GM12892 (cell line): ENCODE results near the gene FURIN.

Experiments
- POLR2A ChIP-seq: IDR thresholded peaks from 2 replicates; pipeline ENCODE4 v1.6.1; 2011; ENCODE audit warnings: low read depth, low read length, control low read depth
- POLR2AphosphoS5 ChIP-seq: IDR thresholded peaks from 2 replicates; pipeline ENCODE4 v1.6.1; 2011; ENCODE audit warnings: low read depth, low read length, control low read depth
- TAF1 ChIP-seq: IDR thresholded peaks from 2 replicates; pipeline ENCODE4 v1.6.1; 2011; ENCODE audit warnings: low read depth, mild to moderate bottlenecking, control low read depth, low read length, borderline replicate concordance

DNA sequence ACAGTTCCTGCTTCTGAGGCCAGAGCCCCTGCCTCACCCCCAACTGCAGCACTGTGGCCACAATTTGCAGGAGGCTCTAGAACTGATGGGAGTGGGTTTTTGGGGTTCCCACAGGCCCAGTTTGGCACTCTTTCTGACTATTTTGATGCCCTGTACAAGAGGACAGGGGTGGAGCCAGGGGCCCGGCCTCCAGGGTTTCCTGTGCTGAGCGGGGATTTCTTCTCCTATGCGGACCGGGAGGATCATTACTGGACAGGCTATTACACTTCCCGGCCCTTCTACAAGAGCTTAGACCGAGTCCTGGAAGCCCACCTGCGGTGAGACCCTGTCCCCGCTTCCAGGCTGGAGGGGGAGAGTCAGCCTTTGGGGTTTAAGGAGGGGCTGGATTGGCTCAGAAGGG lies 41.6 kb downstream of the FURIN start:
- TF ChIP-seq TAF1, result no peak
- no peak for TF ChIP-seq POLR2AphosphoS5
- TF ChIP-seq POLR2A, result no peak
